Activated CD4-positive, CD25-positive, alpha-beta regulatory T cell treated with anti-CD3 and anti-CD28 coated beads, Interleukin-2, amount 50 U/mL, for 16 hours (primary cell): ENCODE results near the gene TRIM7.
"Not testable (repeated sequence)": the region's sequence is repeated elsewhere in the genome, so short reads cannot be mapped to it uniquely, and the experiment has no call there.

Experiments used
- DNase-seq: peaks from one replicate; pipeline ENCODE4 v3.0.0-alpha.2; 2020; ENCODE audit warnings: low read depth, low spot score

Gene TRIM7

GRCh38 chr5:181212934-181213333 is 7.9 kb upstream of the TRIM7 start:
- no peak for DNase-seq

DNA sequence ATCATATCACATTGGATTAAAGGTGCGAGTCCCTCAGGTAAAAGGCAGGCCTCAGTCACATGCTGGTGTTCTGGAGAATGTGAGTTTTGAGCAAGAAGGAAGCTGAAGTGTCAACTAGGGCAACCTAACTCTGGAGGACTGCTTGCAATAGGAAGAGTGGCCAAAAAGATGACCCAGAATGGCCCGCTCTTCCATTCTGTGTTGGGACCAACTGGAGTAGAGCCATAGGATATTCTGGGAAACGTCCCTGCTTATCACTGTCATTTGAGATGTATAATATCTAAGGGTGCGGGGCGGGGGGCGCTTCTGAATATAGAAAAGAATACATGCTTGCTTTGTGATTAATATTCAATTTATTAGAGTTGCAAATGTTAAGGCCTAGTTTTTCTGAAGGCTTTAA is 7.1 kb upstream of the TRIM7 start:
- no peak for DNase-seq

GRCh38 chr5:181211208-181211607 is 6.2 kb upstream of the TRIM7 start:
- no peak for DNase-seq

- DNase-seq = not testable (repeated sequence)
Measured at GRCh38 chr5:181210698-181211097, 5.7 kb upstream of the TRIM7 start.

GRCh38 chr5:181210148-181210547 is 5.2 kb upstream of the TRIM7 start:
- not testable (repeated sequence) for DNase-seq

GRCh38 chr5:181209006-181209405 is 4.0 kb upstream of the TRIM7 start:
- DNase-seq = not testable (repeated sequence)

GRCh38 chr5:181207960-181208253 is 2.9 kb upstream of the TRIM7 start:
- no peak for DNase-seq

DNA sequence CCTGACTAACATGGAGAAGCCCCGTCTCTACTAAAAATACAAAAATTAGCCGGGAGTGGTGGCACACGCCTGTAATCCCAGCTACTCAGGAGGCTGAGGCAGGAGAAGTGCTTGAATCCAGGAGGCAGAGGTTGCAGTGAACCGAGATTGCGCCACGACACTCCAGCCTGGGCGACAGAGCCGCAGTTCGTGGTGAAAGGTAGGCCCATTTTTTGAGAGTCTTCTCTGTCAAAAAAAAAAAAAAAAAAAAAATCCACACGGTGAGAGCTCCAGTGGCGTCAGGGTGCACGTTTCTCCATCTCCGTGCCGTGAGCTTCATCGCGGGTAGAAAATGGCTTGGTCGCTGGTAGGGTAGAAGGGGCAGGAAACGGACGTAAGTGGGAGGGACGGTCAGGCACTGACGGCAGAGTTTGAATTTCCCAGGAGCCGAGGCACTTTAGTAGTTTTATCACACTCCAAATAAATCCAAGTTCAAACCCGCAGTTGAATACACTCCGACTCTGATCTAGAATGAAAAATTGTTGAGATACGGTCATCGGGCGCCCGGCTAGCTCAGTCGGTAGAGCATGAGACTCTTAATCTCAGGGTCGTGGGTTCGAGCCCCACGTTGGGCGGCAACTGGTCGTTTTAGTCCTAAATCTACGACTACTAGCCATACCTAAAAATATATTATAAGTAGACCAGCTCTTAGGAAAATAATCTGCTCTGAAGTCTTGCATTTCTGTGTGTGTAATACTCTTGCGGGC is 2.4 kb upstream of the TRIM7 start:
- DNase-seq = no peak

- DNase-seq = no peak
Measured at GRCh38 chr5:181205761-181206649, 1.0 kb upstream of the TRIM7 start.

- no peak for DNase-seq
Measured at GRCh38 chr5:181204113-181204825, 727 bp downstream of the TRIM7 start.

DNA sequence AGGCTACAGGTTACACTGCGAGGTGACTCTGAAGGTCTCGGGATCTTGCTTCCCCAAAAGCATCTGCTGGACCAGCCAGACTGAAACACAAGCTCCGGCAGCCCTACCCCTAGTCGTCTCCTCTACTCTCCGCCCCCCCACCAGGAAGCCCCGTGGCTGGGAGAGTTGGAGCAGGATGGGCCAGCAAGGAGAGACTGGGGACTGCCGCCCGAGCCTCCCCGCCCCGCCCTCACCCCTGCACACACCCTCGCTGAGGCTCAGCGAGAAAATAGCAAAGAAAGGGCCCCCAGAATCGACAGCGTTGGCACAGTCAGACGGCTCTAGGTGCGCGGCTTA is 1.3 kb downstream of the TRIM7 start:
- no peak for DNase-seq

DNA sequence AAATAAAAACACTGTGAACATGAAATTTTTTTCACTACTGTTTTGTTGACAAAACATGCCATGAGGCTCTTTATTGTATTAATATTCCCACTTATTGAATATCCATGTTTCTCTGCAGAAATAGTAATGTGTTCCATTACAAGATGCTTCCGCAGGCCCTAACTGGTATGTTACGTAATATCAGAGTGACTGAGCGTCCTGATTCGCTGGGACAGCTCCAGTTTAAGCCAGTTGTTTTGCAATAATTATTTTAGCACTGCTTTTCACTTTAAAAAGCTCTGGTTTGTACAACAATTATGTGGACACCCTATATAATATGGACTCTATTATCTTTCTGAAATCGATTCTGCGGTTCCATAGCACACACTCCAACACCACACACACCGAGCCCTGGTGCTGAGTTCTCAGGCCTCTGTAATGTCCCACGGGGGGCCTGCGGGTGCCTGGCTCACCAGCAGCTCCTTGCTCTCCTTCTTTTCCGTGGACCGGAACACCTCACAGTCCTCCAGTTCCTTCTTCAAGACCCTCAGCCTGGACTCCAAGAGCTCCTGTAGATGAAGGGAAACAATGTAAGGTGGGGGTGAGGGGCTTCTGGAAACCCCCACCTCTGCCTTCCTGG is 1.8 kb downstream of the TRIM7 start:
- no peak for DNase-seq

GRCh38 chr5:181200816-181201215 is 4.2 kb downstream of the TRIM7 start:
- no peak for DNase-seq

- no peak for DNase-seq
Measured at GRCh38 chr5:181199881-181200638, 4.9 kb downstream of the TRIM7 start.

- no peak for DNase-seq
Measured at GRCh38 chr5:181198905-181199519, 6.0 kb downstream of the TRIM7 start.

- DNase-seq = no peak
Measured at GRCh38 chr5:181198106-181198685, 6.8 kb downstream of the TRIM7 start.

GRCh38 chr5:181197326-181197951 is 7.6 kb downstream of the TRIM7 start:
- DNase-seq = no peak

DNA sequence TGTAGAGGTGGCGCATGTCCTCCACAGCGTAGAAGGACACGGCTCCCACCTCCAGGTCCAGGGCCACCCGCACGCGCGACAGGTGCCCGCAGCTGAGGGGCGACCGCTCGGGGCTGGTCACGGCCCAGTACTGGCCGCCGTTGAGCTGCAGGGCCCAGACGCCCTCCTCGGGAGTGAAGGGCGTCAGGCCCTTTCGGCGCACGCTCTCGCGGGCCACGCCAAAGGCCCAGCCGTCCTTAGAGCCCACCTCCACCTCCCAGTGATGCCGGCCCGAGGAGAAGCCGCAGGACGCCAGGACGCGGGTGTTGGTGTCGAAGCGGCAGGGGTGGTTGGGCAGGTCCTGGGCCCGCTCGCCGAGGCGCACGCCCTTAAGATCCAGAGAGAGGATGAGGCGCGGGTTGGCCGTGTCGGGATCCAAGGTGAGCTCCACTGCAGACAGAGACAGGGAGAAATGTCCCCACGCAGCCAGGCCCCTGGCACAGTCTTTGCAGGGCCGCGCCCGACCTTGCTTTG is 9.7 kb downstream of the TRIM7 start:
- DNase-seq = no peak

DNA sequence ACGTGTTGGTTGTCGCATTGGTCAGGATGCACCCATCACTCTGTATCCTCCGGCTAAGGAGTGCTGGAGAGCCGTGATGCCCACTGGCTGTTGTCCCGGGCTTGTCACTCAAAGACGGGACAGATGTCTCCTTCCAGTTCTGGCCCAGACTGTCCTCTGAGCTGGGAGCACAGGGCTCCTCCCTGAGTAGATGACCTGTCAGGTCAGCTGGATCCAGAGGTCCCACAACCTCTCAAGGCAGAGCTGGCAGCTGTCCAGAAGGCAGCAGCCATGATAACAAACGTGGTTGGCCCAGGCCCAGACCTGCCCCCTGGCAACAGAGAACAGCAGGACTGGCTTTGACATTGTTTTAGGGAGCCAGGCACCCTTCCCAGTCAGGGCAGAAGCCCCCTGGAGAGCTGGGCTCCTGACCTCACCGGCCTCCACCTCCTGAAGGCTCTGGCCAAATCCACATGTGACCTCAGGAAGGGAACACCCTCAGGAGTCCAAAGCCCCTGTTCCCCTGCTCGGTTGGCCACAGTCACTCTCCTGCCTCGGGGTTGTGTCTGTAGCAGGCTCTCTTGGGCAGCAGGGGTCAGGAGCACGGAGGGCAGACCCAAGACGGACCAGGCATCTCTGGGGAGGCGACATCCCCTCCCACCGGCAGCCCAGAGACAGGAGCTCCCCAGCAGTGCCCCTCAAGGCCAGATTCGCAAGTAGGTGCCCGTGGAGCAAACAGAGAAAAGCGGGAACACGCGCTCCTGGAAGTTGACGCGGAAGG is 10.3 kb downstream of the TRIM7 start:
- DNase-seq = no peak
